Liver (tissue), 9 donors: ENCODE measurements around the gene MYL10. TPM values are rescaled to one million over a fixed set of nuclear protein-coding genes. Genes with fewer than 3 reads are reported as not detected.

Experiments
- DNase-seq: peaks from one replicate; pipeline ENCODE4 v3.0.0-alpha.2; 2017; ENCODE audit warnings: low spot score
- H3K27ac ChIP-seq, 2 donors: one replicate each; pipeline ENCODE4 v1.7.0; 2013; ENCODE audit warnings: inconsistent platforms in 2 of 2, low read length in 2 of 2, control low read depth in 1 of 2, low read depth in 1 of 2, mild to moderate bottlenecking in 1 of 2
- H3K27me3 ChIP-seq, 4 donors: one replicate each; pipeline versions ENCODE4 v1.6.1 to v1.7.0; 2013; ENCODE audit warnings: low read length in 3 of 4, inconsistent platforms in 1 of 4, mild to moderate bottlenecking in 1 of 4, moderate library complexity in 1 of 4; ENCODE audit not compliant: control insufficient read depth in 4 of 4, insufficient read depth in 4 of 4
- H3K36me3 ChIP-seq, 4 donors: one replicate each; pipeline versions ENCODE4 v1.6.1 to v1.7.0; 2013; ENCODE audit warnings: low read length in 3 of 4, mild to moderate bottlenecking in 3 of 4, low read depth in 1 of 4, moderate library complexity in 1 of 4; ENCODE audit not compliant: control insufficient read depth in 4 of 4, insufficient read depth in 3 of 4
- H3K4me1 ChIP-seq, 4 donors: one replicate each; pipeline versions ENCODE4 v1.6.1 to v1.7.0; 2013; ENCODE audit warnings: low read length in 3 of 4, mild to moderate bottlenecking in 3 of 4, moderate library complexity in 1 of 4; ENCODE audit not compliant: control insufficient read depth in 4 of 4, insufficient read depth in 4 of 4
- H3K4me3 ChIP-seq, 3 donors: one replicate each; pipeline versions ENCODE4 v1.6.1 to v1.7.0; 2013; ENCODE audit warnings: low read length in 3 of 3, control low read depth in 1 of 3, low read depth in 1 of 3, mild to moderate bottlenecking in 1 of 3
- H3K9ac ChIP-seq, 2 donors: one replicate each; pipeline ENCODE4 v1.7.0; 2013; ENCODE audit warnings: low read length in 2 of 2, mild to moderate bottlenecking in 2 of 2, moderate library complexity in 2 of 2, control low read depth in 1 of 2, low read depth in 1 of 2
- H3K9me3 ChIP-seq, 4 donors: one replicate each; pipeline versions ENCODE4 v1.6.1 to v1.7.0; 2013; ENCODE audit warnings: low read length in 3 of 4; ENCODE audit not compliant: control insufficient read depth in 4 of 4
- ATF3 ChIP-seq: IDR thresholded peaks from 2 replicates; pipeline ENCODE4 v1.6.1; 2016; ENCODE audit warnings: antibody characterized with exemption
- CTCF ChIP-seq: fragments of 150-350 bp; IDR thresholded peaks from 2 replicates; pipeline ENCODE4 v1.5.1; 2017; ENCODE audit warnings: improper control_type of control experiment, low read depth, low read length; ENCODE audit not compliant: missing input control
- EGR1 ChIP-seq, 2 donors: IDR thresholded peaks; 2 replicates each; pipeline ENCODE4 v1.6.1; 2016 to 2018; ENCODE audit warnings: antibody characterized with exemption in 2 of 2, low read depth in 2 of 2
- FOXA1 ChIP-seq: IDR thresholded peaks from 2 replicates; pipeline ENCODE4 v1.6.1; 2016; ENCODE audit warnings: antibody characterized with exemption
- GABPA ChIP-seq, 2 donors: IDR thresholded peaks in 1 of 2; conservative IDR thresholded peaks in 1 of 2; 2 replicates each; pipeline ENCODE4 v1.6.1; 2016; ENCODE audit warnings: antibody characterized with exemption in 2 of 2, mild to moderate bottlenecking in 1 of 2, moderate library complexity in 1 of 2
- HNF4G ChIP-seq: IDR thresholded peaks from 2 replicates; pipeline ENCODE4 v1.6.1; 2016; ENCODE audit warnings: antibody characterized with exemption
- JUND ChIP-seq, 2 donors: IDR thresholded peaks; 2 replicates each; pipeline ENCODE4 v1.6.1; 2016; ENCODE audit warnings: antibody characterized with exemption in 2 of 2
- MAX ChIP-seq: IDR thresholded peaks from 2 replicates; pipeline ENCODE4 v1.6.1; 2016; ENCODE audit warnings: antibody characterized with exemption
- NR2F2 ChIP-seq: IDR thresholded peaks from 2 replicates; pipeline ENCODE4 v1.6.1; 2016; ENCODE audit warnings: antibody characterized with exemption
- RAD21 ChIP-seq, 2 donors: IDR thresholded peaks; 2 replicates each; pipeline ENCODE4 v1.6.1; 2016; ENCODE audit warnings: antibody characterized with exemption in 2 of 2, mild to moderate bottlenecking in 2 of 2
- REST ChIP-seq: IDR thresholded peaks from 2 replicates; pipeline ENCODE4 v1.6.1; 2016; ENCODE audit warnings: antibody characterized with exemption, mild to moderate bottlenecking
- RXRA ChIP-seq, 2 donors: IDR thresholded peaks; 2 replicates each; pipeline ENCODE4 v1.6.1; 2017 to 2018; ENCODE audit warnings: antibody characterized with exemption in 2 of 2, mild to moderate bottlenecking in 1 of 2
- SP1 ChIP-seq: IDR thresholded peaks from 2 replicates; pipeline ENCODE4 v1.6.1; 2018; ENCODE audit warnings: antibody characterized with exemption, mild to moderate bottlenecking
- TAF1 ChIP-seq: conservative IDR thresholded peaks from 2 replicates; pipeline ENCODE4 v1.6.1; 2016; ENCODE audit warnings: antibody characterized with exemption, mild to moderate bottlenecking
- YY1 ChIP-seq: IDR thresholded peaks from 2 replicates; pipeline ENCODE4 v1.6.1; 2016; ENCODE audit warnings: antibody characterized with exemption, mild to moderate bottlenecking
- ZBTB33 ChIP-seq: IDR thresholded peaks from 2 replicates; pipeline ENCODE4 v1.6.1; 2016; ENCODE audit warnings: antibody characterized with exemption
- WGBS: extraction: QIAGEN DNeasy Blood & Tissue Kit; methylation state at CpG from one replicate; pipeline ENCODE4 v1.1.7; 2013; 5-methylcytosine and 5-hydroxymethylcytosine counted together
- polyA plus RNA-seq, 2 donors: library from polyadenylated mRNA; stranded (reverse) in 1 of 2; unstranded in 1 of 2; fragments of 200-250 nt in 1 of 2; fragments of >200 nt in 1 of 2; fragmentation: Nextera tagmentation in 1 of 2; extraction: Ambion mirVana in 1 of 2; gene quantifications; one replicate each; pipeline versions ENCODE4 v1.2.1 to v1.2.3, GENCODE V29; 2013 to 2015
- total RNA-seq, 2 donors: library from RNA; depleted of rRNA; stranded (reverse); fragments of >200 nt; gene quantifications; one replicate each; pipeline ENCODE4 v1.2.3, GENCODE V29; 2014
- donor health status: healthy.
- donor health status: healthy.
- donor health status: healthy.
- donor health status: healthy.
- donor health status: healthy.

The MYL10 gene
- total and polyA plus RNA-seq, 4 donors: not detected

GRCh38 chr7:101628522-101628921 is 574 bp downstream of the MYL10 start (continued):
- TF ChIP-seq RAD21 (IDR thresholded peaks at IDR 0.05): no peak

GRCh38 chr7:101626758-101627157 is 2.3 kb downstream of the MYL10 start:
- H3K4me3 ChIP-seq: no peak overlapping the region
- peaks cover 0 to 2% (median 0%) of the 10 kb centered on the region in 4 donors for H3K27me3 ChIP-seq
- no peak overlapping the region for H3K27ac ChIP-seq
- H3K9ac ChIP-seq: no peak overlapping the region
- DNase-seq: no peak
- 63% methylated on average over 9 of the region's 9 CpGs for WGBS
- TF ChIP-seq JUND (IDR thresholded peaks at IDR 0.05) (no peak), YY1 (no peak), EGR1 (IDR thresholded peaks at IDR 0.05; ENCODE audit: low read depth in 2 of 2) (no peak), ZBTB33 (no peak), RXRA (IDR thresholded peaks at IDR 0.05) (no peak), SP1 (no peak), RAD21 (IDR thresholded peaks at IDR 0.05) (no peak), HNF4G (no peak), NR2F2 (no peak)
- no peaks in the 10 kb centered on the region for H3K36me3 ChIP-seq
- no peaks in the 10 kb centered on the region for H3K9me3 ChIP-seq
- no peaks in the 10 kb centered on the region for H3K4me1 ChIP-seq

GRCh38 chr7:101626069-101626671 is 2.9 kb downstream of the MYL10 start:
- Histone ChIP-seq H3K4me3 (no peak overlapping the region), H3K9ac (no peak overlapping the region), H3K27me3 (peaks cover 0 to 2% (median 0%) of the 10 kb centered on the region in 4 donors), H3K27ac (no peak overlapping the region), H3K4me1 (no peaks in the 10 kb centered on the region), H3K9me3 (no peaks in the 10 kb centered on the region), H3K36me3 (no peaks in the 10 kb centered on the region)
- WGBS: 57% methylated on average over 15 of the region's 15 CpGs
- DNase-seq: no peak
- no peak for TF ChIP-seq TAF1
- no peak for TF ChIP-seq MAX
- TF ChIP-seq GABPA (IDR thresholded peaks at IDR 0.05 in 1 of 2, conservative IDR thresholded peaks at IDR 0.05 in 1 of 2): no peak
- TF ChIP-seq HNF4G: no peak
- TF ChIP-seq RAD21 (IDR thresholded peaks at IDR 0.05): no peak

- WGBS: 17% methylated on average over 18 of the region's 18 CpGs
- Histone ChIP-seq H3K4me3 (no peak overlapping the region), H3K27me3 (peaks cover 0 to 2% (median 0%) of the 10 kb centered on the region in 4 donors), H3K36me3 (no peaks in the 10 kb centered on the region), H3K4me1 (no peaks in the 10 kb centered on the region), H3K27ac (no peak overlapping the region), H3K9me3 (no peaks in the 10 kb centered on the region), H3K9ac (no peak overlapping the region)
- no peak for DNase-seq
- TF ChIP-seq GABPA (IDR thresholded peaks at IDR 0.05 in 1 of 2, conservative IDR thresholded peaks at IDR 0.05 in 1 of 2) (no peak), MAX (no peak), CTCF (no peak), ATF3 (no peak), RAD21 (IDR thresholded peaks at IDR 0.05) (no peak), REST (no peak), YY1 (no peak), RXRA (IDR thresholded peaks at IDR 0.05) (no peak), FOXA1 (no peak), JUND (IDR thresholded peaks at IDR 0.05) (no peak), NR2F2 (no peak)
Observed at GRCh38 chr7:101625031-101625791, 3.9 kb downstream of the MYL10 start.
